ENCODE results near the gene LILRB2. TPM values are rescaled to one million over a fixed set of nuclear protein-coding genes. Genes with fewer than 3 reads are reported as not detected.

LILRB2 gene
- total and polyA plus RNA-seq, 8 donors = 0.87 to 2.2 (median 1.2) TPM; not detected in 1

DNA sequence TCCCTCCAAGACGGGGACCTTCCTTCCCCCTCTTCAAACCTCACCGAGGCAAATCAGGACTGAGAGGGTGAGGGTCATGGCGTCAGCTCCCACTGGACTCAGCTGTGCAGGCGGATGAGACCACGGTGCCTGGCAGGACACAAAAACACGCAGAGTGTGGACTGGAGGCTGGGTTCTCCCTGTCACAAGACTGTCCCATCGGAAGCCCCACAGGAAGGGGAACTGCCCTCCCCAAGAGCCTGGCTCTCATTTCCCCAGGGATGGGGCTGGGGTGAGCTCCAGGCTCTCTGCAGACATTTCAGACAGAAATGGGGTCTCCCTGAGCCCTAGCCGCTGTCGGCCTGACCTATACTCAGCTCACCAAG is 23.8 kb downstream of the LILRB2 start, which contains the start of gene LILRB5:
Gene LILRB5, minus strand, starts transcription at position 158 of the 365 bp plus-strand sequence. Its CDS starts 80 bp downstream, at position 78.
- Histone ChIP-seq H3K36me3 (no peaks in the 10 kb centered on the region), H3K27ac (no peak within 1 kb of the TSS), H3K4me3 (peak within 1 kb of the TSS in 2 of 4 donors; percentile 7 to 15), H3K27me3 (peaks cover 0 to 59% (median 40%) of the 10 kb centered on the region in 3 donors), H3K4me1 (no peaks in the 10 kb centered on the region), H3K9me3 (no peaks in the 10 kb centered on the region)
- DNase-seq = no peak
- 68 to 75% (median 74%) methylated on average over 5 to 9 of the region's 9 CpGs for WGBS, 5 donors
- intact Hi-C loops (cut with DNase I; ENCODE audit: low total_unique reads) = no loop called here
- TF ChIP-seq POLR2AphosphoS5 (IDR thresholded peaks at IDR 0.05) (no peak), POLR2A (IDR thresholded peaks at IDR 0.05) (no peak), EP300 (IDR thresholded peaks at IDR 0.05) (no peak)
- TF ChIP-seq, protein P1, sequence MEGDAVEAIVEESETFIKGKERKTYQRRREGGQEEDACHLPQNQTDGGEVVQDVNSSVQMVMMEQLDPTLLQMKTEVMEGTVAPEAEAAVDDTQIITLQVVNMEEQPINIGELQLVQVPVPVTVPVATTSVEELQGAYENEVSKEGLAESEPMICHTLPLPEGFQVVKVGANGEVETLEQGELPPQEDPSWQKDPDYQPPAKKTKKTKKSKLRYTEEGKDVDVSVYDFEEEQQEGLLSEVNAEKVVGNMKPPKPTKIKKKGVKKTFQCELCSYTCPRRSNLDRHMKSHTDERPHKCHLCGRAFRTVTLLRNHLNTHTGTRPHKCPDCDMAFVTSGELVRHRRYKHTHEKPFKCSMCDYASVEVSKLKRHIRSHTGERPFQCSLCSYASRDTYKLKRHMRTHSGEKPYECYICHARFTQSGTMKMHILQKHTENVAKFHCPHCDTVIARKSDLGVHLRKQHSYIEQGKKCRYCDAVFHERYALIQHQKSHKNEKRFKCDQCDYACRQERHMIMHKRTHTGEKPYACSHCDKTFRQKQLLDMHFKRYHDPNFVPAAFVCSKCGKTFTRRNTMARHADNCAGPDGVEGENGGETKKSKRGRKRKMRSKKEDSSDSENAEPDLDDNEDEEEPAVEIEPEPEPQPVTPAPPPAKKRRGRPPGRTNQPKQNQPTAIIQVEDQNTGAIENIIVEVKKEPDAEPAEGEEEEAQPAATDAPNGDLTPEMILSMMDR (IDR thresholded peaks at IDR 0.05) = no peak

DNA sequence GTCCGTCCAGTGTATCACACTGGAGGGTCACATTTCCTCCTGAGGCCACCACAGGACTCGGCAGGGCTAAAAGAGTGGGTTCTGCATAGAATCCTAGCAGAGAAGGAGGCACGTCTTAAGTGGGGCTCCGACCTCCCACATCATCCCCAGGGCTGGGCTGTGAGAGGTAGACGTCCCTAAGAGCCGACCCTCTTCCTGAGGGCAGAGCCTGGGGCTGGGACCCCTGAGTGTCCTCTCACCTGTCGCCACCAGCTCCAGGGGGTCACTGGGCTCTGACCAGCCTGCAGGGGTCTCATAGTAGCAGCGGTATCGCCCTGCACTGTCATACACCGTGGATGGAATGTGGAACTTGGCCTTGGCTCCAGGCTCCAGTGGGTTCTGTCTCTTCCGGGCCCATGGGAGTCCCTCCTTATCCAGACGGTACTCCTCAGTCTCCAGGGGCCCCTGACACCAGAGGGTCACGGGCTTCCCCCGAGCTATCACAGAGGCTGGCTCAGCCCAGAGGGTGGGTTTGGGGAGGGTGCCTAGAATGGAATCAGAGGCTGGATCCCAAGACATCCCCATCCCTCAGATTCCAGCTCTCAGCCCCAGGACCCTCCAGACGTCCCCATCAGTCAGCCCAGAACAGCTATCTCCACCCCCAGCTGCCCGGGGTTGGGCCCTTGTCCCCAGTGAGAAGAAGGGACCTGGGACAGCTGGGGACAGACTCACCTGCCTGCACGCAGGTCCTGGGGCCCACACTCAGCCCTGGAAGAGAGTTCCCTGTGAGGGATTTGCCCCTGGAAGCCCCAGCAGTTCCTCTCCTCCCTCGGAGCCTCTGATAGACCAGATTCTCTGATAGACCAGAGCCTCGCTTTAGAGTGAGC is 24.4 kb downstream of the LILRB2 start:
- no peak for TF ChIP-seq POLR2AphosphoS5 (IDR thresholded peaks at IDR 0.05)
- H3K36me3 ChIP-seq = no peaks in the 10 kb centered on the region
- DNase-seq = no peak
- H3K9me3 ChIP-seq = no peaks in the 10 kb centered on the region
- no peaks in the 10 kb centered on the region for H3K4me1 ChIP-seq
- peaks cover 0 to 62% (median 40%) of the 10 kb centered on the region in 3 donors for H3K27me3 ChIP-seq
- H3K27ac ChIP-seq = no peak overlapping the region
- H3K4me3 ChIP-seq = peak overlapping the region in 2 of 4 donors; percentile 7 to 15
- intact Hi-C loops (cut with DNase I; ENCODE audit: low total_unique reads) = no loop called here
- 67 to 78% (median 73%) methylated on average over 14 to 19 of the region's 19 CpGs for WGBS, 5 donors

DNA sequence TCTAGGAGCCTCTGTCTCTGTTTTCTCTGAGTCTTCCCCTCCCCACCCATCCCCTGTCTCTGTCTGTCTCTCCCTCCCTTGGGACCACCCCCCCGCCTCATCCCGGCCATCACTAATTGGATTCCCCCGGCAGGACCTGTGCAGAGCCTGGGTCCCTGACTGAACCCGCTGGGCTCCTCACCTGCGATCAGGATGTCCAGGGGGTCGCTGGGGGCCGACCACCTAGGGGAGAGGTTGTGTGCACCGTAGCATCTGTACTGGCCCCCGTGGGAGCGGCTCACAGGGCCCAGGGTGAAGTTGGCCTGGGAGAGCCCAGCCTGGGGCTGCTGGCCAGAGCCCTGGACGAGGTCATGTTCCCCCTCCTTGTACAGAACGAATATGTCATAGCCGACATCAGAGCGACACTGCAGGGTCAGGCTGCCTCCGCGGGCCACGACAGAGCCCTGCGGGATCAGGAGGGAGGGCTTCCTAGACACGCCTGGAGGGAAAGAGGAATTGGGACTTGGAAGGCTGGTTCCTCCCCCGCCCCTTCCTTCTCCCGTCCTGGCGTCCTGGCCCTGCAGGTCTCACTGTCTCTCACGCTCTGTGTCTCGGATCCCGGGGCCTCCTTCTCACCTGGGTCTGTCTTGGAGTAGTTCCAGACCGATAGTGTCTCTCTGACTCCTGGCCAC is 25.7 kb downstream of the LILRB2 start:
- Histone ChIP-seq H3K27me3 (peaks cover 0 to 62% (median 40%) of the 10 kb centered on the region in 3 donors), H3K36me3 (no peaks in the 10 kb centered on the region), H3K27ac (no peak overlapping the region), H3K9me3 (no peaks in the 10 kb centered on the region), H3K4me1 (no peaks in the 10 kb centered on the region), H3K4me3 (peak overlapping the region in 1 of 4 donors; percentile 15)
- intact Hi-C loops (cut with DNase I; ENCODE audit: low total_unique reads) = no loop called here
- WGBS, 5 donors = 49 to 72% (median 58%) methylated on average over 10 to 26 of the region's 26 CpGs
- no peak for DNase-seq
- TF ChIP-seq EP300 (IDR thresholded peaks at IDR 0.05) (no peak), POLR2A (IDR thresholded peaks at IDR 0.05) (no peak), POLR2AphosphoS5 (IDR thresholded peaks at IDR 0.05) (no peak)
- TF ChIP-seq, protein P1 (IDR thresholded peaks at IDR 0.05) = no peak

DNA sequence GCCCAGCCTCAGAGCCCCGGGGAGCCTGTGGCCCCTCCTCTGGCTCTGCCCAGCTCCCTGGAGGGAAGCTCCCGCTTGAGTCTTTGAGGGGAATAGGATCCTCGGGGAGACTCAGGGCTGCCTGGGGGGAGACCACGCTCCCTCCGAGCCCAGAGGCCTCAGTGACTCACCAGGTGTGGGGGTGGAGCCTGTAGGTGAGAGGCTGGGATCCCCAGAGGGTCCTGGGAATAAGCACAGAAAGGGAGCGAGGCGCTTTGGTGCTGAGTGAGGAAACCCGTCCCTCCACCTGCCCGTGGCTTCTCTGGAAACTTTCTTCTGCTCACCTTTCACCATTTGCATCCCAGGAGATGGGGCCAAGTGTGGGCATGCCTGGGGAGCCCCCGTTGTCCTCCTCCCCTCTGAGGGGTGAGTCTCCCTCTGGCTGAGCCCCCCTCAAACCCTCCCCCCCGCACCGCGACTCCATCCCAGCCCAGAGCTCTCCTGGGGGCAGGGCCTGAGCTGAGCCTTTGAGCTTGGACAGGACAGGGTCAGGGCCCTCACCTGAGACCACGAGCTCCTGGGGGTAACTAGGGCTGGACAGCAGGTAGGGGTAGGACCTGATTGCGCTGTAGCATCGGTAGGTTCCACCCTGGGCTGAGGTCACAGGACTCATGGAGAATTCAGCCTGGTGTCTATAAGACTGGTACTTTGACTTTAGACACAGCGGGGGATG is 26.6 kb downstream of the LILRB2 start:
- intact Hi-C loops (cut with DNase I; ENCODE audit: low total_unique reads) = no loop called here

More for the DNA sequence above, 26.6 kb downstream of the LILRB2 start:
- no peak overlapping the region for H3K4me3 ChIP-seq
- H3K27me3 ChIP-seq = peaks cover 0 to 70% (median 40%) of the 10 kb centered on the region in 3 donors
- DNase-seq = no peak
- TF ChIP-seq, protein P1 (IDR thresholded peaks at IDR 0.05) = no peak
- H3K4me1 ChIP-seq = no peaks in the 10 kb centered on the region
- 44 to 53% (median 49%) methylated on average over 15 to 17 of the region's 17 CpGs for WGBS, 5 donors
- no peaks in the 10 kb centered on the region for H3K36me3 ChIP-seq
- no peaks in the 10 kb centered on the region for H3K9me3 ChIP-seq
- no peak overlapping the region for H3K27ac ChIP-seq

Data from stomach (tissue), 9 donors.